GM12878 (cell line): ENCODE data around the gene AGBL1. TPM values are rescaled to one million over a fixed set of nuclear protein-coding genes. Genes with fewer than 3 reads are reported as not detected.

Source experiments
- ATAC-seq: fragments of 200-7000 bp; cut with Tn5 transposase; 3 replicates; pipeline ENCODE4 v1.9.1; 2020; ENCODE audit warnings: mild to moderate bottlenecking, moderate library complexity
- BruUV-seq: library from RNA; stranded (reverse); fragments of 400-500 nt; replicated peaks from 2 replicates; lab custom pipeline; 2021; lab: Mats Ljungman, UMichigan
- CTCF ChIA-PET: fragments of 300-600 bp; sonication (Branson Sonifier 250); formaldehyde crosslinking; extraction: SDS; loops from one replicate; lab custom pipeline; 2021; ENCODE audit warnings: inconsistent platforms; lab: Yijun Ruan, JAX
- POLR2A ChIA-PET: fragments of 350-600 bp; formaldehyde crosslinking; extraction: SDS; loops from one replicate; lab custom pipeline; 2021; ENCODE audit warnings: inconsistent platforms; lab: Charles Lee
- RAD21 ChIA-PET: fragments of 300-600 bp; sonication (Branson Sonifier 250); formaldehyde crosslinking; loops from one replicate; lab custom pipeline; 2023; ENCODE audit warnings: antibody characterized with exemption; ENCODE audit not compliant: unreplicated experiment; lab: Charles Lee
- SMC1A ChIA-PET: fragments of 300-600 bp; sonication (Branson Sonifier 250); formaldehyde crosslinking; loops from one replicate; lab custom pipeline; 2023; ENCODE audit not compliant: unreplicated experiment, uncharacterized antibody; lab: Charles Lee
- DNase-seq: peaks from one replicate; pipeline ENCODE4 v3.0.0-alpha.2; 2011; ENCODE audit warnings: low read depth, low spot score
- FAIRE-seq: peaks from 3 replicates; lab custom pipeline; 2011; peaks lifted over from hg19 to GRCh38; lab: Jason Lieb, UNC
- H2AFZ ChIP-seq: 2 replicates; pipeline ENCODE4 v1.6.0; 2011; ENCODE audit warnings: low read depth, low read length, control low read depth; ENCODE audit not compliant: control insufficient read depth
- H3K27ac ChIP-seq: 2 replicates; pipeline ENCODE4 v1.5.1; 2011; ENCODE audit warnings: control low read depth; ENCODE audit not compliant: control insufficient read depth, insufficient read depth
- H3K27me3 ChIP-seq, 2 experiments: replicated peaks in 1 of 2; 2 replicates each; pipeline versions ENCODE4 v1.6.0 to v1.6.1; 2011; ENCODE audit warnings: low read length in 1 of 2; ENCODE audit not compliant: control insufficient read depth in 2 of 2, insufficient read depth in 2 of 2
- H3K36me3 ChIP-seq, 2 experiments: 2 replicates each; pipeline ENCODE4 v1.5.1; 2011; ENCODE audit warnings: low read length in 1 of 2; ENCODE audit not compliant: control insufficient read depth in 2 of 2, insufficient read depth in 2 of 2
- H3K4me1 ChIP-seq: 2 replicates; pipeline ENCODE4 v1.6.1; 2011; ENCODE audit warnings: mild to moderate bottlenecking, low read length, moderate library complexity, mixed read lengths; ENCODE audit not compliant: control insufficient read depth, insufficient read depth
- H3K4me2 ChIP-seq: 2 replicates; pipeline ENCODE4 v1.6.0; 2011; ENCODE audit warnings: control low read depth; ENCODE audit not compliant: control insufficient read depth, insufficient read depth
- H3K4me3 ChIP-seq: fragments of 200-600 bp; sonication (generic); 2 replicates; pipeline ENCODE4 v1.5.1; 2016
- H3K79me2 ChIP-seq: 2 replicates; pipeline ENCODE4 v1.6.0; 2011; ENCODE audit warnings: low read length; ENCODE audit not compliant: control insufficient read depth, insufficient read depth
- H3K9ac ChIP-seq: 2 replicates; pipeline ENCODE4 v1.8.0; 2011; ENCODE audit warnings: low read length, control low read depth, mixed read lengths; ENCODE audit not compliant: control insufficient read depth, insufficient read depth
- H3K9me3 ChIP-seq: replicated peaks from 3 replicates; pipeline ENCODE4 v1.5.1; 2011; ENCODE audit warnings: mild to moderate bottlenecking, low read length; ENCODE audit not compliant: control insufficient read depth, insufficient read depth
- H4K20me1 ChIP-seq: 2 replicates; pipeline ENCODE4 v1.6.0; 2011; ENCODE audit not compliant: control insufficient read depth, insufficient read depth
- BMI1 ChIP-seq: fragments of 450-650 bp; IDR thresholded peaks from 2 replicates; pipeline ENCODE4 v1.6.1; 2016; ENCODE audit warnings: mild to moderate bottlenecking, moderate library complexity, borderline replicate concordance
- ETV6 ChIP-seq, 2 experiments: fragments of 450-650 bp in 1 of 2; IDR thresholded peaks in 1 of 2; conservative IDR thresholded peaks in 1 of 2; 2 replicates each; pipeline ENCODE4 v1.6.1; 2014; ENCODE audit warnings: antibody characterized with exemption in 1 of 2, borderline replicate concordance in 1 of 2, low read depth in 1 of 2, mild to moderate bottlenecking in 1 of 2, moderate library complexity in 1 of 2
- HDGF ChIP-seq: fragments of 450-650 bp; IDR thresholded peaks from 2 replicates; pipeline ENCODE4 v1.6.1; 2016; ENCODE audit warnings: antibody characterized with exemption
- NFXL1 ChIP-seq: fragments of 450-650 bp; IDR thresholded peaks from 2 replicates; pipeline ENCODE4 v1.6.1; 2017; ENCODE audit warnings: antibody characterized with exemption, mild to moderate bottlenecking, borderline replicate concordance
- RFX5 ChIP-seq: IDR thresholded peaks from 2 replicates; pipeline ENCODE4 v1.6.1; 2011; ENCODE audit warnings: low read depth, low read length, improper control_type of control experiment
- STAT3 ChIP-seq: IDR thresholded peaks from 2 replicates; pipeline ENCODE4 v1.6.1; 2011; ENCODE audit warnings: low read depth, low read length, improper control_type of control experiment
- ZNF217 ChIP-seq: fragments of 450-650 bp; IDR thresholded peaks from 2 replicates; pipeline ENCODE4 v1.6.1; 2017; ENCODE audit warnings: antibody characterized with exemption, mild to moderate bottlenecking
- ZNF274 ChIP-seq: IDR thresholded peaks from one replicate; pipeline ENCODE4 v1.8.0; 2011; ENCODE audit not compliant: insufficient read length, insufficient read depth
- WGBS: methylation state at CpG from one replicate; pipeline ENCODE4 v1.1.6; 2016; ENCODE audit warnings: low lambda C conversion rate; ENCODE audit not compliant: insufficient replicate concordance, insufficient coverage; ENCODE audit errors: missing lambda C conversion rate; 5-methylcytosine and 5-hydroxymethylcytosine counted together
- in situ Hi-C: fragments of 300-500 bp; cut with MboI; formaldehyde crosslinking; loops from 9 replicates; pipeline ENCODE4 v1.14.3; 2018; ENCODE audit warnings: mixed read lengths
- intact Hi-C: fragments of 100-400 bp; cut with micrococcal nuclease; formaldehyde crosslinking; loops from one replicate; pipeline ENCODE4 v1.14.2; 2022; ENCODE audit not compliant: unreplicated experiment
- polyA plus RNA-seq, 11 experiments: library from polyadenylated mRNA; depleted of rRNA in 4 of 11; unstranded in 6 of 11; stranded (reverse) in 5 of 11; fragments of >200 nt; fragmentation: Nextera tagmentation in 4 of 11; fragmentation: Illumina TruSeq in 1 of 11; extraction: Ambion mirVana in 4 of 11; extraction: Trizol in 1 of 11; gene quantifications; 1 replicate in 1 of 11; 2 replicates in 10 of 11; pipeline versions ENCODE4 v1.2.1 to v1.2.3, GENCODE V29; 2011 to 2016; ENCODE audit warnings: inconsistent platforms in 2 of 11, missing spikeins in 2 of 11, low read depth in 1 of 11
- total RNA-seq, 4 experiments: library from RNA; depleted of rRNA in 3 of 4; stranded (reverse); fragments of >200 nt in 3 of 4; fragmentation: Illumina TruSeq in 1 of 4; extraction: Trizol in 1 of 4; gene quantifications; 2 replicates each; pipeline versions ENCODE4 v1.2.1 to v1.2.3, GENCODE V29; 2013 to 2021
- TF ChIP-seq, protein P1 (sequence below): fragments of 450-650 bp; IDR thresholded peaks from 2 replicates; pipeline ENCODE4 v1.6.1; 2017; ENCODE audit warnings: mild to moderate bottlenecking, low read depth, inconsistent platforms; ENCODE audit not compliant: poor library complexity, severe bottlenecking
- TF ChIP-seq, protein P2 (sequence below): fragments of 450-650 bp; formaldehyde crosslinking; IDR thresholded peaks from 2 replicates; pipeline ENCODE4 v1.4.0; 2020; ENCODE audit warnings: mild to moderate bottlenecking, moderate library complexity
- TF ChIP-seq, protein P3 (sequence below): IDR thresholded peaks from 2 replicates; pipeline ENCODE4 v1.6.1; 2011; ENCODE audit warnings: low read depth, mild to moderate bottlenecking, low read length, moderate library complexity, borderline replicate concordance; ENCODE audit errors: extremely low read depth

The AGBL1 gene
- total and polyA plus RNA-seq, 10 of the 15 experiments (the other 5 are each of a cell fraction or from before 2014, with no cell fraction given) = not detected

DNA sequence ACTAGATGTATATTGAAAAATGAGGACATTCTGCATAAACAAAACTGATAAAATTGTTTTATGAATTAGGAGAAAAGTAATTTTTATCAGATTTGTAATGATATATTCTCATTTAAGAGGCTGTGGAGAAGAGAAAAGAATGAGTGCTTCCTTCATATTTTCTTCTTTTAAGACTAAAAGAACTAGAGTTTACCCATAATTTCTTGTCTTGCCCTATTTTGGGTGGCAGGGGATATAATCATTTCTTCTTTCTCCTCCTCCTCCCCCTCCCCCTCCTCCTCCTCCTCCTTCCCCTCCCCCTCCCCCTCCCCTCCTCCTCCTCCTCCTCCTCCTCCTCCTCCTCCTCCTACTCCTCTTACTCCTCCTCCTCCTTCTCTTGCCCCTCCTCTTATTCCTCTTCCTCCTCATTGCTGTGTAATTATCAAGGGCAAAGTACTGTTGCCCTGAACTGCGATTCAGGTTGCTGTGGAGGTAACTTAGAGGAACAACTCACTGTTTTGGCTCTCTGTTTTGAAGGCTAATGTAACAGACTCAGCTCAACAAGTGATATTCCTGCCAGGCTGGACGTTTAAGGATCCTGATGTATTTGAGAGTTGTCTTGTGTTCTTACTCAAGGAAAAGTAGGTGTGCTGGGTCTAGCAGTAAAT lies 555.4 kb downstream of the AGBL1 start:
- no peak overlapping the region for H3K4me3 ChIP-seq
- H3K27ac ChIP-seq = no peak overlapping the region
- FAIRE-seq (no peak), ATAC-seq (no peak), DNase-seq (no peak)
- H2AFZ ChIP-seq = no peak overlapping the region
- ChIA-PET RAD21 (no interaction called here), SMC1A (no interaction called here), POLR2A (no interaction called here), CTCF (no interaction called here)
- TF ChIP-seq RFX5 = no peak
- TF ChIP-seq NFXL1 = no peak
- no peak for TF ChIP-seq HDGF
- TF ChIP-seq, protein P1, sequence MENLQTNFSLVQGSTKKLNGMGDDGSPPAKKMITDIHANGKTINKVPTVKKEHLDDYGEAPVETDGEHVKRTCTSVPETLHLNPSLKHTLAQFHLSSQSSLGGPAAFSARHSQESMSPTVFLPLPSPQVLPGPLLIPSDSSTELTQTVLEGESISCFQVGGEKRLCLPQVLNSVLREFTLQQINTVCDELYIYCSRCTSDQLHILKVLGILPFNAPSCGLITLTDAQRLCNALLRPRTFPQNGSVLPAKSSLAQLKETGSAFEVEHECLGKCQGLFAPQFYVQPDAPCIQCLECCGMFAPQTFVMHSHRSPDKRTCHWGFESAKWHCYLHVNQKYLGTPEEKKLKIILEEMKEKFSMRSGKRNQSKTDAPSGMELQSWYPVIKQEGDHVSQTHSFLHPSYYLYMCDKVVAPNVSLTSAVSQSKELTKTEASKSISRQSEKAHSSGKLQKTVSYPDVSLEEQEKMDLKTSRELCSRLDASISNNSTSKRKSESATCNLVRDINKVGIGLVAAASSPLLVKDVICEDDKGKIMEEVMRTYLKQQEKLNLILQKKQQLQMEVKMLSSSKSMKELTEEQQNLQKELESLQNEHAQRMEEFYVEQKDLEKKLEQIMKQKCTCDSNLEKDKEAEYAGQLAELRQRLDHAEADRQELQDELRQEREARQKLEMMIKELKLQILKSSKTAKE = no peak
- TF ChIP-seq ZNF274 = no peak
- no peaks in the 10 kb centered on the region for H3K27me3 ChIP-seq
- BruUV-seq = no TSS peak
- intact Hi-C loops = no loop called here
- no peaks in the 10 kb centered on the region for H3K79me2 ChIP-seq
- H3K9me3 ChIP-seq = no peaks in the 10 kb centered on the region
- in situ Hi-C loops = no loop called here
- no peak overlapping the region for H3K9ac ChIP-seq
- no peaks in the 10 kb centered on the region for H3K36me3 ChIP-seq
- H3K4me2 ChIP-seq = no peak overlapping the region
- H3K4me1 ChIP-seq = no peaks in the 10 kb centered on the region
- no peaks in the 10 kb centered on the region for H4K20me1 ChIP-seq
- WGBS = 0% methylated on average over 2 of the region's 2 CpGs

DNA sequence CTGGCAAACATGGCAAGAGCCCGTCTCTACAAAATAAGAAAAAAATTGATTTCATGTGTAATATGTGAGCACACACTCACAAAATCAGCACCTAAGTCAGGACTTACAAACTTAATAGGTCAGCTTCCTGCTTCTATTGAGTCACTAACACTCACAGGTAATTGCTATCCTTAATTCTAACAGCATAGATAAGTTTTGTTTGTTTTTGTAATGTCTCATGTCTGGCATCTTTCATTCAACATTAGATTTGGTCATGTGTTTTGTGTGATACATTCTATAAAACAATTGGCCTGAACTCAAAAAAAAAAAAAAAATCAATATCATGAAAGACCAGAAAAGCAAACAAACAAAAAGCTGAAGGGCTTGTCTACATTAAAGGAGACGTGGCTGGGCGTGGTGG lies 564.7 kb downstream of the AGBL1 start:
- ChIA-PET CTCF (no interaction called here), RAD21 (no interaction called here), SMC1A (interaction anchor here (0.6 kb wide), 1 partner anchor 452 kb away, joined by 3 read pairs; no protein-coding TSS in a partner anchor), POLR2A (no interaction called here)
- DNase-seq = no peak
- no peaks in the 10 kb centered on the region for H3K4me1 ChIP-seq
- no peak overlapping the region for H3K4me3 ChIP-seq
- no peak overlapping the region for H3K27ac ChIP-seq
- H3K36me3 ChIP-seq = no peaks in the 10 kb centered on the region
- no peaks in the 10 kb centered on the region for H3K9me3 ChIP-seq
- H3K4me2 ChIP-seq = no peak overlapping the region
- in situ Hi-C loops (no loop called here), intact Hi-C loops (no loop called here)
- H3K79me2 ChIP-seq = no peaks in the 10 kb centered on the region
- no peaks in the 10 kb centered on the region for H3K27me3 ChIP-seq
- H2AFZ ChIP-seq = no peak overlapping the region
- BruUV-seq = no TSS peak
- H4K20me1 ChIP-seq = no peaks in the 10 kb centered on the region
- FAIRE-seq = no peak
- H3K9ac ChIP-seq = no peak overlapping the region
- no peak for ATAC-seq
- WGBS = 34% methylated on average over 3 of the region's 3 CpGs
- TF ChIP-seq ZNF217 (no peak), ETV6 (conservative IDR thresholded peaks at IDR 0.05 in 1 of 2, IDR thresholded peaks at IDR 0.05 in 1 of 2; ENCODE audit: borderline replicate concordance in 1 of 2, low read depth in 1 of 2) (no peak), BMI1 (no peak), STAT3 (no peak)
- TF ChIP-seq, protein P2, sequence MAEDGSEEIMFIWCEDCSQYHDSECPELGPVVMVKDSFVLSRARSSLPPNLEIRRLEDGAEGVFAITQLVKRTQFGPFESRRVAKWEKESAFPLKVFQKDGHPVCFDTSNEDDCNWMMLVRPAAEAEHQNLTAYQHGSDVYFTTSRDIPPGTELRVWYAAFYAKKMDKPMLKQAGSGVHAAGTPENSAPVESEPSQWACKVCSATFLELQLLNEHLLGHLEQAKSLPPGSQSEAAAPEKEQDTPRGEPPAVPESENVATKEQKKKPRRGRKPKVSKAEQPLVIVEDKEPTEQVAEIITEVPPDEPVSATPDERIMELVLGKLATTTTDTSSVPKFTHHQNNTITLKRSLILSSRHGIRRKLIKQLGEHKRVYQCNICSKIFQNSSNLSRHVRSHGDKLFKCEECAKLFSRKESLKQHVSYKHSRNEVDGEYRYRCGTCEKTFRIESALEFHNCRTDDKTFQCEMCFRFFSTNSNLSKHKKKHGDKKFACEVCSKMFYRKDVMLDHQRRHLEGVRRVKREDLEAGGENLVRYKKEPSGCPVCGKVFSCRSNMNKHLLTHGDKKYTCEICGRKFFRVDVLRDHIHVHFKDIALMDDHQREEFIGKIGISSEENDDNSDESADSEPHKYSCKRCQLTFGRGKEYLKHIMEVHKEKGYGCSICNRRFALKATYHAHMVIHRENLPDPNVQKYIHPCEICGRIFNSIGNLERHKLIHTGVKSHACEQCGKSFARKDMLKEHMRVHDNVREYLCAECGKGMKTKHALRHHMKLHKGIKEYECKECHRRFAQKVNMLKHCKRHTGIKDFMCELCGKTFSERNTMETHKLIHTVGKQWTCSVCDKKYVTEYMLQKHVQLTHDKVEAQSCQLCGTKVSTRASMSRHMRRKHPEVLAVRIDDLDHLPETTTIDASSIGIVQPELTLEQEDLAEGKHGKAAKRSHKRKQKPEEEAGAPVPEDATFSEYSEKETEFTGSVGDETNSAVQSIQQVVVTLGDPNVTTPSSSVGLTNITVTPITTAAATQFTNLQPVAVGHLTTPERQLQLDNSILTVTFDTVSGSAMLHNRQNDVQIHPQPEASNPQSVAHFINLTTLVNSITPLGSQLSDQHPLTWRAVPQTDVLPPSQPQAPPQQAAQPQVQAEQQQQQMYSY (CRISPR knock-in tag) = no peak
- TF ChIP-seq, protein P3, sequence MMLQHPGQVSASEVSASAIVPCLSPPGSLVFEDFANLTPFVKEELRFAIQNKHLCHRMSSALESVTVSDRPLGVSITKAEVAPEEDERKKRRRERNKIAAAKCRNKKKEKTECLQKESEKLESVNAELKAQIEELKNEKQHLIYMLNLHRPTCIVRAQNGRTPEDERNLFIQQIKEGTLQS = no peak
